Neural cell (in vitro differentiated cells): ENCODE data around the gene NR1D1. TPM values are rescaled to one million over a fixed set of nuclear protein-coding genes. Genes with fewer than 3 reads are reported as not detected.

ENCODE experiments used
- H2AFZ ChIP-seq: fragments of 200-600, 300-800 bp; sonication (generic), shearing (Covaris generic); 2 replicates; pipeline ENCODE4 v1.6.0; 2014; ENCODE audit warnings: low read depth, mild to moderate bottlenecking, antibody characterized with exemption, low read length, moderate library complexity
- H3F3A ChIP-seq: fragments of 200-600 bp; shearing (Covaris generic); 2 replicates; pipeline ENCODE4 v1.6.1; 2016; ENCODE audit warnings: mild to moderate bottlenecking, moderate library complexity, mixed read lengths, antibody characterized with exemption, low read length; ENCODE audit not compliant: insufficient read depth, poor library complexity, severe bottlenecking
- H3K27ac ChIP-seq: fragments of 200-600, 300-800 bp; sonication (generic), shearing (Covaris generic); 2 replicates; pipeline ENCODE4 v1.5.1; 2014; ENCODE audit warnings: mild to moderate bottlenecking, low read length, moderate library complexity
- H3K27me3 ChIP-seq: fragments of 300-800, 200-600 bp; sonication (generic), shearing (Covaris generic); 2 replicates; pipeline ENCODE4 v1.6.0; 2014; ENCODE audit warnings: mild to moderate bottlenecking, low read depth, low read length, moderate library complexity; ENCODE audit not compliant: insufficient read depth
- H3K36me3 ChIP-seq: fragments of 300-800, 200-600 bp; sonication (generic), shearing (Covaris generic); 2 replicates; pipeline ENCODE4 v1.5.1; 2014; ENCODE audit warnings: mild to moderate bottlenecking, antibody characterized with exemption, low read length, moderate library complexity; ENCODE audit not compliant: insufficient read depth
- H3K4me2 ChIP-seq: fragments of 300-800, 200-600 bp; sonication (generic), shearing (Covaris generic); 2 replicates; pipeline ENCODE4 v1.6.0; 2014; ENCODE audit warnings: mild to moderate bottlenecking, low read length
- H3K4me3 ChIP-seq: fragments of 300-800, 200-600 bp; sonication (generic), shearing (Covaris generic); 2 replicates; pipeline ENCODE4 v1.5.1; 2014; ENCODE audit warnings: mild to moderate bottlenecking, low read length, moderate library complexity
- H3K79me2 ChIP-seq: fragments of 200-600 bp; shearing (Covaris generic); replicated peaks from 2 replicates; pipeline ENCODE4 v1.6.0; 2014; ENCODE audit warnings: mild to moderate bottlenecking, low read length, moderate library complexity; ENCODE audit not compliant: insufficient read depth
- H3K9ac ChIP-seq: fragments of 300-800, 200-600 bp; sonication (generic), shearing (Covaris generic); 2 replicates; pipeline ENCODE4 v1.6.1; 2016; ENCODE audit warnings: mild to moderate bottlenecking, low read length, mixed read lengths
- H3K9me2 ChIP-seq: fragments of 200-600 bp; shearing (Covaris generic); 2 replicates; pipeline ENCODE4 v1.6.1; 2016; ENCODE audit warnings: mild to moderate bottlenecking, low read length, mixed read lengths; ENCODE audit not compliant: insufficient read depth
- H3K9me3 ChIP-seq: fragments of 200-600, 300-800 bp; sonication (generic), shearing (Covaris generic); 2 replicates; pipeline ENCODE4 v1.6.1; 2016; ENCODE audit warnings: mild to moderate bottlenecking, mixed run types, low read length, moderate library complexity, mixed read lengths
- H4K20me1 ChIP-seq: fragments of 200-600 bp; shearing (Covaris generic); 2 replicates; pipeline ENCODE4 v1.6.1; 2016; ENCODE audit warnings: mild to moderate bottlenecking, mixed run types; ENCODE audit not compliant: insufficient read depth
- CTCF ChIP-seq: fragments of 450-650 bp; IDR thresholded peaks from 2 replicates; pipeline ENCODE4 v1.5.1; 2014; ENCODE audit warnings: antibody characterized with exemption, mild to moderate bottlenecking, moderate library complexity; ENCODE audit not compliant: poor library complexity, severe bottlenecking
- EP300 ChIP-seq: fragments of 450-650 bp; conservative IDR thresholded peaks from 2 replicates; pipeline ENCODE4 v1.6.1; 2014; ENCODE audit warnings: antibody characterized with exemption, mild to moderate bottlenecking, moderate library complexity; ENCODE audit not compliant: poor library complexity, severe bottlenecking
- EZH2 ChIP-seq: fragments of 200-600, 300-800 bp; shearing (Covaris generic), sonication (generic); IDR thresholded peaks from 2 replicates; pipeline ENCODE4 v1.6.1; 2014; ENCODE audit warnings: antibody characterized with exemption, low read length, borderline replicate concordance, mild to moderate bottlenecking; ENCODE audit not compliant: insufficient read depth, poor library complexity, severe bottlenecking
- MXI1 ChIP-seq: fragments of 450-650 bp; conservative IDR thresholded peaks from 2 replicates; pipeline ENCODE4 v1.6.1; 2014; ENCODE audit warnings: antibody characterized with exemption, mild to moderate bottlenecking; ENCODE audit not compliant: poor library complexity, severe bottlenecking
- POLR2AphosphoS5 ChIP-seq: IDR thresholded peaks from 2 replicates; pipeline ENCODE4 v1.6.1; 2012
- RAD21 ChIP-seq: fragments of 450-650 bp; conservative IDR thresholded peaks from 2 replicates; pipeline ENCODE4 v1.6.1; 2014; ENCODE audit warnings: antibody characterized with exemption, mild to moderate bottlenecking, moderate library complexity
- REST ChIP-seq: IDR thresholded peaks from 2 replicates; pipeline ENCODE4 v1.6.1; 2012; ENCODE audit warnings: borderline replicate concordance
- SMC3 ChIP-seq: fragments of 450-650 bp; conservative IDR thresholded peaks from 2 replicates; pipeline ENCODE4 v1.6.1; 2014; ENCODE audit warnings: antibody characterized with exemption, mild to moderate bottlenecking, moderate library complexity; ENCODE audit not compliant: poor library complexity
- TAF1 ChIP-seq: IDR thresholded peaks from 2 replicates; pipeline ENCODE4 v1.6.1; 2012; ENCODE audit warnings: low read depth
- polyA plus RNA-seq: library from polyadenylated mRNA; depleted of rRNA; stranded (reverse); fragments of >200 nt; gene quantifications from 2 replicates; pipeline ENCODE4 v1.2.3, GENCODE V29; 2014

NR1D1 gene
- polyA plus RNA-seq, 1 donor from 2014 or later = 0.73 TPM

- Histone ChIP-seq H3K79me2 (peaks cover 65% of the 10 kb centered on the region), H3K27ac (peak overlapping the region; percentile 98), H3K9me2 (no peaks in the 10 kb centered on the region), H3K9me3 (no peaks in the 10 kb centered on the region), H3K4me2 (peak overlapping the region; percentile 97), H3K4me3 (peak overlapping the region; percentile 100), H3K9ac (peak overlapping the region; percentile 99), H4K20me1 (no peaks in the 10 kb centered on the region), H2AFZ (no peak overlapping the region), H3F3A (peaks cover 5% of the 10 kb centered on the region), H3K36me3 (no peaks in the 10 kb centered on the region), H3K27me3 (no peaks in the 10 kb centered on the region)
- TF ChIP-seq REST = no peak
- no peak for TF ChIP-seq TAF1
- no peak for TF ChIP-seq SMC3
- TF ChIP-seq MXI1 = no peak
- no peak for TF ChIP-seq POLR2AphosphoS5
- no peak for TF ChIP-seq RAD21
- no peak for TF ChIP-seq CTCF
- TF ChIP-seq EZH2 = no peak
- no peak for TF ChIP-seq EP300
Measured at GRCh38 chr17:40123811-40124114, 23.4 kb upstream of the NR1D1 start.

- H3K79me2 ChIP-seq = peaks cover 65% of the 10 kb centered on the region
Measured at GRCh38 chr17:40122999-40123810, 22.8 kb upstream of the NR1D1 start.

More at GRCh38 chr17:40122999-40123810, 22.8 kb upstream of the NR1D1 start:
- Histone ChIP-seq H2AFZ (peak overlapping the region; percentile 10), H3K27me3 (no peaks in the 10 kb centered on the region), H3K4me2 (peak overlapping the region; percentile 97), H3K4me3 (peak overlapping the region; percentile 100), H4K20me1 (no peaks in the 10 kb centered on the region), H3K27ac (peak overlapping the region; percentile 98), H3K9me2 (no peaks in the 10 kb centered on the region), H3K9me3 (no peaks in the 10 kb centered on the region), H3K36me3 (no peaks in the 10 kb centered on the region), H3F3A (peaks cover 5% of the 10 kb centered on the region), H3K9ac (peak overlapping the region; percentile 99)
- peak; percentile 74 for TF ChIP-seq TAF1
- TF ChIP-seq MXI1 = peak; percentile 77
- peak; percentile 71 for TF ChIP-seq POLR2AphosphoS5
- peak; percentile 59 for TF ChIP-seq REST
- TF ChIP-seq RAD21 = peak; percentile 32
- TF ChIP-seq SMC3 = peak; percentile 47
- TF ChIP-seq EP300 = peak; percentile 82
- no peak for TF ChIP-seq CTCF
- TF ChIP-seq EZH2 = no peak
